ENCODE measurements around the gene ATP6V0C. TPM values are rescaled to one million over a fixed set of nuclear protein-coding genes. Genes with fewer than 3 reads are reported as not detected.

Gene ATP6V0C
- total and polyA plus RNA-seq, 2 of the 8 experiments (the other 6 are each of a cell fraction or from before 2014, with no cell fraction given) = 125 to 176 TPM

GRCh38 chr16:2499454-2499853, 14.3 kb upstream of the ATP6V0C start:
- no peak overlapping the region for H3K23ac ChIP-seq (ENCODE audit: insufficient read length)
- H3K9ac ChIP-seq (replicated peaks in 1 of 4; ENCODE audit: extremely low read depth in 1 of 4, low read depth in 3 of 4, low read length in 3 of 4) = no peak overlapping the region
- no peak overlapping the region for H2BK15ac ChIP-seq (ENCODE audit: low read length)
- no peaks in the 10 kb centered on the region; the same call in 1 of the 2 replicates for H3K79me1 ChIP-seq (ENCODE audit: low read depth, low read length)
- H2BK120ac ChIP-seq (replicated peaks; ENCODE audit: low read depth, low read length) = no peak overlapping the region
- no peak overlapping the region for H3K4ac ChIP-seq (replicated peaks; ENCODE audit: insufficient read length, low read depth, low read length)
- H3K9me3 ChIP-seq (ENCODE audit: insufficient read depth in 2 of 2, low read depth in 1 of 2, low read length in 1 of 2) = no peaks in the 10 kb centered on the region
- H3K4me3 ChIP-seq (ENCODE audit: extremely low read depth in 1 of 4, insufficient read depth in 2 of 4, low read depth in 3 of 4, low read length in 4 of 4) = no peak overlapping the region
- DNase-seq (ENCODE audit: low read depth in 1 of 2, low spot score in 2 of 2) = no peak
- no peak overlapping the region for H3K18ac ChIP-seq (ENCODE audit: extremely low read depth, low read length)
- H2BK20ac ChIP-seq (ENCODE audit: low read length) = no peak overlapping the region
- H2AFZ ChIP-seq (ENCODE audit: low read length) = no peak overlapping the region
- no peaks in the 10 kb centered on the region for H3K23me2 ChIP-seq (ENCODE audit: low read depth, low read length)
- no peak overlapping the region for H3K27ac ChIP-seq (ENCODE audit: low read depth, low read length)
- H4K8ac ChIP-seq (ENCODE audit: extremely low read depth, insufficient read depth, low read length) = no peak overlapping the region
- H3K4me1 ChIP-seq (replicated peaks in 1 of 4; ENCODE audit: control insufficient read depth in 3 of 4, insufficient read depth in 4 of 4, low read length in 3 of 4) = peaks cover 0 to 16% (median 9%) of the 10 kb centered on the region in 4 experiments; a peak in 6 of 7 replicates
- H4K5ac ChIP-seq (ENCODE audit: insufficient read length, low read depth, low read length) = no peak overlapping the region
- no peak overlapping the region for H3K14ac ChIP-seq (ENCODE audit: insufficient read length)
- FAIRE-seq = no peak
- ChIA-PET CTCF (ENCODE audit: partially characterized antibody) (interaction anchor here (1.1 to 3.3 kb wide), 6 partner anchors 8 to 215 kb away, joined by 4 to 32 read pairs (median 4); no protein-coding TSS in a partner anchor), POLR2A (ENCODE audit: partially characterized antibody) (interaction anchor here (1.5 kb wide), 1 partner anchor 345 kb away, joined by 5 read pairs; no protein-coding TSS in a partner anchor)
- H3K79me2 ChIP-seq (ENCODE audit: control insufficient read depth in 1 of 2, insufficient read depth in 2 of 2, low read length in 2 of 2) = no peaks in the 10 kb centered on the region
- no peak overlapping the region for H3K4me2 ChIP-seq (ENCODE audit: insufficient read depth in 1 of 2, low read depth in 2 of 2, low read length in 2 of 2)
- H2BK12ac ChIP-seq (ENCODE audit: low read depth, low read length) = no peak overlapping the region
- TF ChIP-seq CBX5 (IDR thresholded peaks at IDR 0.05; ENCODE audit: low read depth, low read length) = no peak
- no peak for TF ChIP-seq SP2 (IDR thresholded peaks at IDR 0.05; ENCODE audit: low read length)
- TF ChIP-seq BACH1 (IDR thresholded peaks at IDR 0.05; ENCODE audit: low read length) = no peak
- no peak for TF ChIP-seq RAD21 (IDR thresholded peaks at IDR 0.05 in 1 of 2, conservative IDR thresholded peaks at IDR 0.05 in 1 of 2; ENCODE audit: low read depth in 2 of 2, low read length in 2 of 2)
- TF ChIP-seq CBX8 (IDR thresholded peaks at IDR 0.05; ENCODE audit: borderline replicate concordance, low read depth, low read length) = no peak
- no peak for TF ChIP-seq ASH2L (IDR thresholded peaks at IDR 0.05; ENCODE audit: low read length)
- no peak for TF ChIP-seq ATF2 (IDR thresholded peaks at IDR 0.05; ENCODE audit: low read length)
- TF ChIP-seq ZNF274 (IDR thresholded peaks at IDR 0.05; ENCODE audit: borderline replicate concordance, extremely low read depth, low read length) = no peak
- TF ChIP-seq MAX (IDR thresholded peaks at IDR 0.05) = no peak
- TF ChIP-seq CREB1 (IDR thresholded peaks at IDR 0.05) = no peak
- TF ChIP-seq HDAC2 (IDR thresholded peaks at IDR 0.05; ENCODE audit: borderline replicate concordance in 1 of 2, low read depth in 2 of 2, low read length in 2 of 2) = no peak
- no peak overlapping the region for H2BK5ac ChIP-seq (ENCODE audit: low read depth, low read length)
- H3K56ac ChIP-seq (replicated peaks; ENCODE audit: insufficient read length, low read depth, low read length) = no peak overlapping the region
- H2AK5ac ChIP-seq (ENCODE audit: low read depth, low read length) = no peak overlapping the region
- peaks cover 2 to 4% of the 10 kb centered on the region in 2 experiments for H4K20me1 ChIP-seq (replicated peaks in 1 of 2; ENCODE audit: control insufficient read depth in 1 of 2, insufficient read depth in 2 of 2, low read length in 2 of 2)
- no peak overlapping the region for H4K91ac ChIP-seq (replicated peaks; ENCODE audit: insufficient read length, low read length)
- peaks cover 0 to 15% (median 4%) of the 10 kb centered on the region in 4 experiments; a peak in 4 of 8 replicates for H3K36me3 ChIP-seq (ENCODE audit: control insufficient read depth in 2 of 4, insufficient read depth in 4 of 4, low read length in 3 of 4)
- no peaks in the 10 kb centered on the region; a peak in 1 of 7 replicates for H3K27me3 ChIP-seq (replicated peaks in 1 of 4; ENCODE audit: control insufficient read depth in 3 of 4, extremely low read depth in 1 of 4, insufficient read depth in 3 of 4, low read length in 3 of 4)
- 94% methylated on average over 4 of the region's 6 CpGs; no CpG with 5 or more reads in 1 of the 2 experiments for WGBS, 2 experiments (ENCODE audit: extremely low coverage in 1 of 2, insufficient coverage in 1 of 2, insufficient read length in 1 of 2, insufficient replicate concordance in 2 of 2, low coverage in 1 of 2, low lambda C conversion rate in 2 of 2, missing lambda C conversion rate in 1 of 2)

Data from H1 (cell line).